ENCODE results near the gene REG1A.

Gene REG1A

GRCh38 chr2:79120194-79120713 lies at the start of gene REG1A:
Gene REG1A (plus strand): TSS chr2:79120488. CDS start chr2:79120862, 374 bp downstream.
- no peaks in the 10 kb centered on the region for H3K36me3 ChIP-seq (ENCODE audit: control insufficient read depth in 5 of 5, insufficient read depth in 5 of 5, low read length in 5 of 5)
- H3K9me3 ChIP-seq (ENCODE audit: control insufficient read depth in 5 of 5, low read length in 5 of 5), result no peaks in the 10 kb centered on the region
- no peak within 1 kb of the TSS for H3K9ac ChIP-seq (ENCODE audit: low read length in 5 of 5)
- H3K4me1 ChIP-seq (ENCODE audit: control insufficient read depth in 5 of 5, insufficient read depth in 5 of 5, low read length in 5 of 5), result no peaks in the 10 kb centered on the region
- no peaks in the 10 kb centered on the region for H3K27me3 ChIP-seq (ENCODE audit: control insufficient read depth in 5 of 5, insufficient read depth in 4 of 5, low read length in 5 of 5)
- no peak within 1 kb of the TSS for H3K27ac ChIP-seq (ENCODE audit: low read depth, low read length)
- no peak within 1 kb of the TSS for H3K4me3 ChIP-seq (ENCODE audit: low read depth in 1 of 5, low read length in 5 of 5)

DNA sequence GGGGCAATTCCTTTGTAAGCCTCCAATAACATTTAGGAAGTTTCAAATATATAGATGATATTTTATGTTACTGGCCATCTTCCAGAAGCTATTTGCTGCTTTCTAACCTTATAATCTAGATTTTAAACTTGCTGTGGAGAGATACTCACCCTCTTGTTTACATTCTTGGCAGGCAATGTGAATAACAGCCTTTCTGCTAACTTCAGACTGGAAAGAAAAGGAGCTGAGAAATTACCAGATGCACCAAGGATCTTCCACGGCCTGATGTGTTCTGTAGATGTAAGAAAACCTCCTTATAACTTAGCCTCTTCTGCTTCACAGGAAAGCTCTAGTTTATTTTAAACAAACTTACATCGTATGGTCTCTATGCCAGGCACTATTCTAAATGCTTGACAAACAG lies 49.2 kb upstream of the REG1A start:
- Histone ChIP-seq H3K36me3 (ENCODE audit: control insufficient read depth in 5 of 5, insufficient read depth in 5 of 5, low read length in 5 of 5) (no peaks in the 10 kb centered on the region), H3K9me3 (ENCODE audit: control insufficient read depth in 5 of 5, low read length in 5 of 5) (no peaks in the 10 kb centered on the region), H3K4me1 (ENCODE audit: control insufficient read depth in 5 of 5, insufficient read depth in 5 of 5, low read length in 5 of 5) (no peaks in the 10 kb centered on the region), H3K9ac (ENCODE audit: low read length in 5 of 5) (no peak overlapping the region), H3K4me3 (ENCODE audit: low read depth in 1 of 5, low read length in 5 of 5) (no peak overlapping the region), H3K27ac (ENCODE audit: low read depth, low read length) (no peak overlapping the region), H3K27me3 (ENCODE audit: control insufficient read depth in 5 of 5, insufficient read depth in 4 of 5, low read length in 5 of 5) (no peaks in the 10 kb centered on the region)

- H3K4me3 ChIP-seq (ENCODE audit: low read depth in 1 of 5, low read length in 5 of 5), result no peak overlapping the region
- no peak overlapping the region for H3K9ac ChIP-seq (ENCODE audit: low read length in 5 of 5)
- H3K27me3 ChIP-seq (ENCODE audit: control insufficient read depth in 5 of 5, insufficient read depth in 4 of 5, low read length in 5 of 5), result no peaks in the 10 kb centered on the region
- H3K27ac ChIP-seq (ENCODE audit: low read depth, low read length), result no peak overlapping the region
- no peaks in the 10 kb centered on the region for H3K36me3 ChIP-seq (ENCODE audit: control insufficient read depth in 5 of 5, insufficient read depth in 5 of 5, low read length in 5 of 5)
- H3K9me3 ChIP-seq (ENCODE audit: control insufficient read depth in 5 of 5, low read length in 5 of 5), result no peaks in the 10 kb centered on the region
- H3K4me1 ChIP-seq (ENCODE audit: control insufficient read depth in 5 of 5, insufficient read depth in 5 of 5, low read length in 5 of 5), result no peaks in the 10 kb centered on the region
These were observed 37.3 kb upstream of the REG1A start for GRCh38 chr2:79082987-79083386.

GRCh38 chr2:79083597-79084251 lies 36.6 kb upstream of the REG1A start:
- no peaks in the 10 kb centered on the region for H3K9me3 ChIP-seq (ENCODE audit: control insufficient read depth in 5 of 5, low read length in 5 of 5)
- H3K36me3 ChIP-seq (ENCODE audit: control insufficient read depth in 5 of 5, insufficient read depth in 5 of 5, low read length in 5 of 5), result no peaks in the 10 kb centered on the region
- no peak overlapping the region for H3K27ac ChIP-seq (ENCODE audit: low read depth, low read length)
- H3K4me3 ChIP-seq (ENCODE audit: low read depth in 1 of 5, low read length in 5 of 5), result no peak overlapping the region
- no peaks in the 10 kb centered on the region for H3K27me3 ChIP-seq (ENCODE audit: control insufficient read depth in 5 of 5, insufficient read depth in 4 of 5, low read length in 5 of 5)
- no peaks in the 10 kb centered on the region for H3K4me1 ChIP-seq (ENCODE audit: control insufficient read depth in 5 of 5, insufficient read depth in 5 of 5, low read length in 5 of 5)
- no peak overlapping the region for H3K9ac ChIP-seq (ENCODE audit: low read length in 5 of 5)

- H3K27me3 ChIP-seq (ENCODE audit: control insufficient read depth in 5 of 5, insufficient read depth in 4 of 5, low read length in 5 of 5), result no peaks in the 10 kb centered on the region
- H3K9ac ChIP-seq (ENCODE audit: low read length in 5 of 5), result no peak overlapping the region
- H3K4me1 ChIP-seq (ENCODE audit: control insufficient read depth in 5 of 5, insufficient read depth in 5 of 5, low read length in 5 of 5), result no peaks in the 10 kb centered on the region
- no peak overlapping the region for H3K27ac ChIP-seq (ENCODE audit: low read depth, low read length)
- no peaks in the 10 kb centered on the region for H3K9me3 ChIP-seq (ENCODE audit: control insufficient read depth in 5 of 5, low read length in 5 of 5)
- H3K4me3 ChIP-seq (ENCODE audit: low read depth in 1 of 5, low read length in 5 of 5), result no peak overlapping the region
- no peaks in the 10 kb centered on the region for H3K36me3 ChIP-seq (ENCODE audit: control insufficient read depth in 5 of 5, insufficient read depth in 5 of 5, low read length in 5 of 5)
These were observed 35.7 kb upstream of the REG1A start for GRCh38 chr2:79084495-79085135.

DNA sequence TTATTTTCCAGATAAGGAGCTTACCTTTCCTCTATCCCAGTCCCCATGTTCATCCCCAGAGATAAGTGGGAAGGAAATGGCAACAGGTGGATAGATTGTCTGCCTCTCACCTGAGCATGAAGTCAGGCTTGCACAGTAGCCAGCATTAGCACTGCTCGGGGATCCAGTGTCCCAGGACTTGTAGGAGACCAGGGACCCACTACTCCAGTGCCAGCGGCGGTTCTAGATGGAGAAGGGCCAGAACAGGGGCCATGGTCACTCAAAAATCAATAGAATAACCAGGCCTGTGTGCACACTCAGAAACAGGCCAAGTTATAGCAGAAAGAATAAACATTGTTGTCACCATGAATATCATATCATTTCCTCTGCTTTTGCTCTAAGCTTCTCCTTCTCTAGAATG lies 34.9 kb upstream of the REG1A start:
- Histone ChIP-seq H3K27me3 (ENCODE audit: control insufficient read depth in 5 of 5, insufficient read depth in 4 of 5, low read length in 5 of 5) (no peaks in the 10 kb centered on the region), H3K36me3 (ENCODE audit: control insufficient read depth in 5 of 5, insufficient read depth in 5 of 5, low read length in 5 of 5) (no peaks in the 10 kb centered on the region), H3K9me3 (ENCODE audit: control insufficient read depth in 5 of 5, low read length in 5 of 5) (no peaks in the 10 kb centered on the region), H3K9ac (ENCODE audit: low read length in 5 of 5) (no peak overlapping the region), H3K4me1 (ENCODE audit: control insufficient read depth in 5 of 5, insufficient read depth in 5 of 5, low read length in 5 of 5) (no peaks in the 10 kb centered on the region), H3K4me3 (ENCODE audit: low read depth in 1 of 5, low read length in 5 of 5) (no peak overlapping the region), H3K27ac (ENCODE audit: low read depth, low read length) (no peak overlapping the region)

DNA sequence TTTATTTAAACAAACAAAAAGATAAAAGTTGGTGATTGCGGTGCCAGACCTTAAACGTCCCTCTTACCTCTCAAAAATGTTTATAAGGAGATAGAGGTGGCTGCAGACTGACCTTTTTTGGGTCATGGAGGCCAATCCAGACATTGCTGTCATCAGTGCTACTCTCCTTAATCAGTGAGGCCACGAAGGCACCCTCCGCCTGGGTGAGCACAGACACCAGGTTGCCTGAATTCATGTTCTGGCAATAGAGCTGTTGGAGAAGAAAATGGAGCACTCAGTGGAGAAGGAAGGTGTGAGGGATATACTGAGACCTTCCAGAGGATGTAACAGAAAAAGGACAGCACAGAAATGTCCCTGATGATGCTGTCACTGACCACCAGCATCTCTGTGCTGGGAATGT lies 34.0 kb upstream of the REG1A start:
- Histone ChIP-seq H3K4me3 (ENCODE audit: low read depth in 1 of 5, low read length in 5 of 5) (no peak overlapping the region), H3K4me1 (ENCODE audit: control insufficient read depth in 5 of 5, insufficient read depth in 5 of 5, low read length in 5 of 5) (no peaks in the 10 kb centered on the region), H3K27me3 (ENCODE audit: control insufficient read depth in 5 of 5, insufficient read depth in 4 of 5, low read length in 5 of 5) (no peaks in the 10 kb centered on the region), H3K36me3 (ENCODE audit: control insufficient read depth in 5 of 5, insufficient read depth in 5 of 5, low read length in 5 of 5) (no peaks in the 10 kb centered on the region), H3K9me3 (ENCODE audit: control insufficient read depth in 5 of 5, low read length in 5 of 5) (no peaks in the 10 kb centered on the region), H3K27ac (ENCODE audit: low read depth, low read length) (no peak overlapping the region), H3K9ac (ENCODE audit: low read length in 5 of 5) (no peak overlapping the region)

DNA sequence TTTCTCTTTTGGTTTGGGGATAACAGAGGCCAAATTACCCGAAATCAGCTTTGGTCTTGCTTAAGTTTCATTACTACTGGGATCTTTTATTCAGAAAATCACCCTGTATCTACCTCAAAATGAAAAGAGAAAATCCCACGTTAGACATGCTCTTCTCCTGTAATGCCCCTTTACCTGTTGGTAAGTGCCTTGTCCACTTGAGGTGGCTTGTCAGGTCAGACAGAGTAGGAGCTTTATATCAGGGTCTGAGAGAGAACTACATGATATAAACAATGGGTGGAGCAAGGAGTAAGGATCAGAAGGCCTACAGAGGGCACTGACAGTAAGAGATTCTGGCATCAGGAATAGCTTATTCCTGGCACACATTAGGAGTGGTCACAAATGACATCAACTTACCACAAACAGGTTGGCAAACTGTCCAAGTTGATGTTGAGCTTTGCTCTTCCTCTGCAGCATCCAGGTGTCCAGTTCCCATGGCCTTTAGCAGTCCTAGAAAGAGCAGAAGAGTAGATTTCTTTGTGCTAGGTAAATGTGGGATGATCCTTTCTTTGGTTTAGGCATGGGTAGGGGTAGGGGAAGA lies 32.4 kb upstream of the REG1A start, which contains the start of gene REG1B:
Gene REG1B (minus strand): TSS at position 209 of the 580 bp plus-strand sequence. CDS start 381 bp downstream, outside the sequence.
- peaks cover 0 to 2% (median 0%) of the 10 kb centered on the region in 5 donors for H3K9me3 ChIP-seq (ENCODE audit: control insufficient read depth in 5 of 5, low read length in 5 of 5)
- no peak within 1 kb of the TSS for H3K27ac ChIP-seq (ENCODE audit: low read depth, low read length)
- peaks cover 0 to 5% (median 0%) of the 10 kb centered on the region in 5 donors for H3K4me1 ChIP-seq (ENCODE audit: control insufficient read depth in 5 of 5, insufficient read depth in 5 of 5, low read length in 5 of 5)
- no peak within 1 kb of the TSS for H3K4me3 ChIP-seq (ENCODE audit: low read depth in 1 of 5, low read length in 5 of 5)
- no peaks in the 10 kb centered on the region for H3K36me3 ChIP-seq (ENCODE audit: control insufficient read depth in 5 of 5, insufficient read depth in 5 of 5, low read length in 5 of 5)
- no peaks in the 10 kb centered on the region for H3K27me3 ChIP-seq (ENCODE audit: control insufficient read depth in 5 of 5, insufficient read depth in 4 of 5, low read length in 5 of 5)
- no peak within 1 kb of the TSS for H3K9ac ChIP-seq (ENCODE audit: low read length in 5 of 5)

DNA sequence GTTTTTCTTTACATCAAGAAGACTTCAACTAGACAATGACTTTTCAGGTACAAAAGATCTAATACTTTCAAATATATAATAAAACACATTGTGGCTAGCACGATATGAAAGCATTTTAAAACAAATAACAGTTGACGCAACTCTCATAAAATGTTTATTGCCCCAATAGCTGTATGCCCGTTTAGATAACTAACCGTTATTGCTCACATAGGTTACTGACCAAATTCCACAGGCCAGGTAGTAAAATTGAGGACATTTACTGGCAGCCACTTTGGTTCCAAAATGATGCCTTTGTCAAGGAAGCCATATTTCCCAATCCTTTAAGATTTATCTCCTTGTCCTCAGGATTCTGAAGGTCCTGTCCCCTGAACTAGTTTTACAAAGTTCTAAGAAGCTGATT lies 29.6 kb upstream of the REG1A start:
- H3K27me3 ChIP-seq (ENCODE audit: control insufficient read depth in 5 of 5, insufficient read depth in 4 of 5, low read length in 5 of 5), result no peaks in the 10 kb centered on the region
- H3K36me3 ChIP-seq (ENCODE audit: control insufficient read depth in 5 of 5, insufficient read depth in 5 of 5, low read length in 5 of 5), result no peaks in the 10 kb centered on the region
- peaks cover 0 to 5% (median 0%) of the 10 kb centered on the region in 5 donors for H3K4me1 ChIP-seq (ENCODE audit: control insufficient read depth in 5 of 5, insufficient read depth in 5 of 5, low read length in 5 of 5)
- no peak overlapping the region for H3K27ac ChIP-seq (ENCODE audit: low read depth, low read length)
- no peak overlapping the region for H3K4me3 ChIP-seq (ENCODE audit: low read depth in 1 of 5, low read length in 5 of 5)
- H3K9me3 ChIP-seq (ENCODE audit: control insufficient read depth in 5 of 5, low read length in 5 of 5), result peaks cover 0 to 2% (median 0%) of the 10 kb centered on the region in 5 donors
- no peak overlapping the region for H3K9ac ChIP-seq (ENCODE audit: low read length in 5 of 5)

GRCh38 chr2:79097843-79098242 lies 22.4 kb upstream of the REG1A start:
- Histone ChIP-seq H3K36me3 (ENCODE audit: control insufficient read depth in 5 of 5, insufficient read depth in 5 of 5, low read length in 5 of 5) (no peaks in the 10 kb centered on the region), H3K9ac (ENCODE audit: low read length in 5 of 5) (no peak overlapping the region), H3K27ac (ENCODE audit: low read depth, low read length) (no peak overlapping the region), H3K9me3 (ENCODE audit: control insufficient read depth in 5 of 5, low read length in 5 of 5) (peaks cover 0 to 8% (median 6%) of the 10 kb centered on the region in 5 donors), H3K4me1 (ENCODE audit: control insufficient read depth in 5 of 5, insufficient read depth in 5 of 5, low read length in 5 of 5) (no peaks in the 10 kb centered on the region), H3K27me3 (ENCODE audit: control insufficient read depth in 5 of 5, insufficient read depth in 4 of 5, low read length in 5 of 5) (no peaks in the 10 kb centered on the region), H3K4me3 (ENCODE audit: low read depth in 1 of 5, low read length in 5 of 5) (no peak overlapping the region)

All from subcutaneous abdominal adipose tissue (tissue), 5 donors.